ENCODE results near the gene HERC3. TPM values are rescaled to one million over a fixed set of nuclear protein-coding genes. Genes with fewer than 3 reads are reported as not detected.

Gene HERC3
- total RNA-seq, 1 donor from 2014 or later: 7.5 TPM

DNA sequence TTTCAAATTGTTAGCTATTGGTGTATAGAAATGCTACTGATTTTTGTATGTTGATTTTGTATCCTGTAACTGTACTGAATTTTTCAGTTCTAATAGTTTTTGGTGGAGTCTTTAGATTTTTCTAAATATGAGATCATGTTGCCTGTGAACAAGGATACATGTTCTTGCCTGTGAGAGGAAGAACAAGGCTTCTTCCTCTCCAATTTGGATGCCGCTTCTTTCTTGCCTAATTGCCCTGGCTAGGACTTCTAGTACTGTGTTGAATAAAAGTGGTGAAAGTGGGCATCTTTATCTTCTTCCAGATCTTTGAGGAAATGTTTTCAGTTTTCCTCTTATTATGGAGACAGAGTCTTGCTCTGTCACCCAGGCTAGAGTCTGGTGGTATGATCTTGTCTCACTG, 121.5 kb downstream of the HERC3 start:
- no peak for DNase-seq (ENCODE audit: low read depth in 2 of 2)

DNA sequence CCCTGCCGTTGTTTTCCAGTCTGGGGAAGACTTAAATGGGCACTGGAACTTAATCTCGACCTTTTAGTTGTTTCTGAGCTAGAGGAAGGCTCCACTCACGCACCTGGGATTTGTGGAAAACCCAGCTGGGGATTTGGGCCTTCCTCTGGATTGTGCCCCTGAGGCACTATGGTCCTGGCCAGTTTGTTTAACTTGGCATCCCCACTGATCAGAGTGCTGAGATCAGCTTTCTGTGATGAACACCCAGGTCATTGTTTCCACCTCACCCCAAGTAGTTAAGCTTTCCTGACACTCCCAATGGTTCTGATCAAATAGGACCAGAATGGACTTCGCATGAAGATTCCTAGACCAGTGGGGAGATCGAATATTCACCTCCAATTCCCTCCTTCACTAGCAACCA, 125.8 kb downstream of the HERC3 start:
- DNase-seq (ENCODE audit: low read depth in 2 of 2): no peak

DNA sequence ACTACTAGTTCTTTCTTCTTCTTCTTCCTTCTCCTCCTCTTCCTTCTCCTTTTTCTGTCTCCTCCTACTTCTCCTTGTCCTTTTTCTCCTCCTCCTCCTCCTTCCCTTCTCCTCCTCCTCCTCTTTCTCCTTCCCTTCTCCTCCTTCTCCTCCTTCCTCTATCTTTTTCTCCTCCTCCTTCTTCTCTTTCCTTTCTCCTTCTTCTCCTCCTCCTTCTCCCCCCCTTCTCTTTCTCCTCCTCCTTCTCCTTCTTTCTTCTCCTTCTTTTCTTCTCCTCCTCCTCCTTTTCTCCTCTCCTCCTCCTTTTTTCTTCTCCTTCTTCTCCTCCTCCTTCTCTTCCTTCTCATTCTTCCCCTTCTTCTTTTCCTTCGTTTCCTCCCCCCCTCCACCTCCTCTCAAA, 127.1 kb downstream of the HERC3 start:
- DNase-seq (ENCODE audit: low read depth in 2 of 2): no peak

DNA sequence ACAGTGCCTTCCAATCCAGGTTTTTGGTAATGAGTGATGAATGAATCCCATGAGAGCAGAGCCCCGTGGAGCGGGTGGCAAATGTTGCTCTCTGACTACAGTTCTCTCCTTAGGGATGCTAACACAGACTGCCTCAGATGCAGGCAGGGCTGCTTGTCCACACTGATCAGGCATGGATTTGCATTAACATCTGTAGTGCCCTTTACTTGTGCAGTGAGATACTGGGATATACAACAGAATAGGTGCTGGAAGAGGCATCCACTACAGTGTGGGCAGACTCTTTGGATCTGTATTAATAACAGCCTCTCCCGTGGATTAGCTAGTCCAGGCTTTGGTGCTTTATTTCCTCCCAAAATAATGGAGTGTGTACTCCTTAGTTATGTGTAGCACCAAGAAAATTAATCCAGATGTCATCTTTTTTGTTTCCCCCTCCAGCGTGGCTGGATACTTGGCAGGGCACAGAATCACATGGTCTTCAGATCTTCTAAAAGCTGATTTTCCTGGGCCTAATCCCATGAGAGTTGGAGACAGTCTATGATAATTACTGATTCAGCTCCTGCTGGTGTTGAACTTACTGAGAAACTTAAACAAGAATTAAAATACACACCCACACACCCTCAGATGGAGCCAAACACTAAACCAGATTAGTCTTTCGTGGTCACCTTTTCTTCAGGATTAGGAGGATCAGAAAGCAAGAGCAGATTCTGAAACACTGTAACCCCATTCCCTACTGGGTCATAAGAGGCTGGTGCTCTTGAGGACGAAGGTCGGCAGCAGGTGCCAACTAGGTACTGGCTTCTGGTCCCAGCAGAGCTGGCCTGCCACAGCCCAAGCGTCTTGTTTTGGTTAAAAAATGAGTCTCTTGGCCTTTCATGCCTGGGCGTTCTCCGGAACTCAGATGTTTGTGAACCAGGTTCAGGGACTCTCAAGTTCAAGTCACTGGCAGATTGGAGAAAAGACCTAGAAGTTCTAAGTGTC, 128.5 kb downstream of the HERC3 start:
- no peak for DNase-seq (ENCODE audit: low read depth in 2 of 2)

DNA sequence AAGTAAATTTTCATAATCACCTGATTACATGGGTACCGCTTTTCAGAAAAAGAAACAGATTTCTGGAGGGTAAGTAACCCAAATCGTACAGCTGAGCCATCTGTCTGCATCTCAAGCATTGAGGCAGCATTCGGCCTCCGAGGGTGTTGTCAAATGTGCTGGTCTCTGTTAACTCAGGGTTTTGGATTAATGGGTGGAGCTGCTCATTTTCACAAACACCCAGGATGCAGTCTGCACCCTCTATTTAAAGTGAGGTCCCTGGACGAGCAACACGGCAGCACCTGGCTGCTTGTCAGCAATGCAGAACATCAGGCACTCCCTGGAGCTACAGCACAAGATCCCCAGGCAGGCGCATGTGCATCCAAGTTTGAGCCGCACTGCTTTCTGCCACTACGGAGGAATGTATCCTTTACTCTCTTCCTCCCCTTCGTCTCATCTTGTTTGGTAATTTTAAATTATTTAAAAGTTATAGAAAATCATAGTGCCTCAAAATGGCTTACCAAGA, 130.0 kb downstream of the HERC3 start:
- DNase-seq (ENCODE audit: low read depth in 2 of 2): no peak

DNA sequence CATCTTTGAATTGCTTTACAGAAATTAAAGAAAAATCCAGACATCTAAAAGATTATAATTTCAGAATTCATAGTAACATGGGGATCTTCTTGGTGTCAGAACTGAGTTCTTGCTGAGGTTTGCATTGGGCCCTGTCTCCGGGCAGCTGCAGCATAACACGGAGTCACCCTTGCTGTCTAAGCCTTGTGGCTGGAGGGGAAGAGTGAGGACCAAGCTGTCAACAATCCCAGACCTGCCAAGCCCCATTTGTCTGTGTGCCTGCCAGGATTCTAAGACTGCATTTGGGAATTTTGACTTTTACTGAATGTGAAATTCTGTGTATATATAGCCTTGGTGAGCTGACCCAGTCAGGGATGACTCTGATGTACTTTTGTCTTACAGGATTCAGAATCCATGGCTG, 130.5 kb downstream of the HERC3 start:
- DNase-seq (ENCODE audit: low read depth in 2 of 2): no peak

DNA sequence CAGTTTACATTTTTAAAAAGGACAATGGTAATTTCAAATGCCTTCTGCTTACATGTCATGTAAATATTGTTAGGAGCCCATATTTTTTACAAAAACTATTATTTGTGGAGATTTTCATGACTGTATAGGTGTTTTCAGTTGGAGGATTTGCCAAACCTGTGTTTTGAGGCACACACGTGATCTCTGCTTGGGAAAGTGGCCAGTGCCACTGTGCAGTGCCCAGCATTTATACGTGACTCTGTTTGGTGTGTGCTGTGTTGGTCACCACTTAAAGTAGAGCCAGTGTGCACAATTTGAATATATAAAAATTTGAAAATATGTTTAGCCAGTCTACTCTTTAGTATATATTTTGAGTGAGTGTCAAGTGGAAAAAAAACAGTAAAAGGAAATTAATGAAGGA, 132.1 kb downstream of the HERC3 start:
- DNase-seq (ENCODE audit: low read depth in 2 of 2): no peak

DNA sequence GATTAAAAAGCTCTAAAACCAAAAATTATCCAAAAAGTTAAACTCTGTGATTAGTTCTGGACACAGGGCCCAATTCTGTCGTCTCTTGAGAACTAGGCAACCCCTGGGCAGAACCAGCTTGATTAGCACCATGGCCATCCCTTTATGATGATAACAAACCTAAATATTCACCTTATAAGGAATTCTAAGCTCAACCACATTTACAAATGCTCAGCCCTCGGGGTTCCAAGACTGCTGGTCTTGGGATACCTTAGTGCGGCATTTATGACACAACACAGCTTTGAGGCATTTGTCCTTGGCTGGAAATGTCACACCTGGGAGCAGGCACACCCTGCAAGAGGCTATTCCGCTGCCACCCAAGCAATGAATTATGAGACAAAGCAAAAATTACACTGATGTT, 132.9 kb downstream of the HERC3 start:
- no peak for DNase-seq (ENCODE audit: low read depth in 2 of 2)

DNA sequence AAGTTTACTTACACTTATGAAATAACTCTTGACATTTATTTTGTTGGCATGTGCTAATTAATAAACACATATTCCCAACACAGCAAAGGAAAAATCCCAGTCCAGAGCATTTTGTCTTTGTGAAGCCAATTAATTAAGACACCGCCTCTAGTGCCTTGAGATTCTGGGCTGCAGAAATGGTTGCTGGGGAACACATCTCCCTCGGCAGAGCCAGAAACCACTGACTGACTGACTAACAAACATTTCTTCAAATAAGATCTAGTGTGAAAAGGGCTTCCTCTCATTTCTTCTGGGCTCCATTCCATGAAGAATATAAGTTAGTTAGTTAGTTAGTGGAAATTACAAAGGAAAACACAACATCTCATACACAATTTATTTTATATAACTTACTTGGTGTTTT, 133.7 kb downstream of the HERC3 start:
- no peak for DNase-seq (ENCODE audit: low read depth in 2 of 2)

DNA sequence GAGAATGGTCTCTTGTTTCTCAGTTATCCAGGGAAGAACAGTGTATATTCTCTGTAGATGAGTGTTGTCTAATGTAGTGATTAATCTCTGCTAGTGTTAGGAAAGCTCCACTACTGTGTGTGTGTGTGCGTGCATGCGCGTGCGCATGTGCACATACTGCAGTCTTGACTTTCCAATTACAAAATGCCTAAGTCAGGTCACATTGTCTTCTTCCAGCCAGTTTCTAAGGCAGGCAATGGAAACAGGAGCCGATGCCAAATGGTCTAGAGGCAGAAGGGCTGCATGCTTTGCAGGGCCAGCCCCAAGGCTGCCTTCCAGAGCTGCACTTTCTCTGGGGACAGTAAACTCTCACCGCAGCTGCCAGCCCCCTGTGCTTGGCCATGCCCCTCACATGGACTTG, 135.9 kb downstream of the HERC3 start:
- no peak for DNase-seq (ENCODE audit: low read depth in 2 of 2)

DNA sequence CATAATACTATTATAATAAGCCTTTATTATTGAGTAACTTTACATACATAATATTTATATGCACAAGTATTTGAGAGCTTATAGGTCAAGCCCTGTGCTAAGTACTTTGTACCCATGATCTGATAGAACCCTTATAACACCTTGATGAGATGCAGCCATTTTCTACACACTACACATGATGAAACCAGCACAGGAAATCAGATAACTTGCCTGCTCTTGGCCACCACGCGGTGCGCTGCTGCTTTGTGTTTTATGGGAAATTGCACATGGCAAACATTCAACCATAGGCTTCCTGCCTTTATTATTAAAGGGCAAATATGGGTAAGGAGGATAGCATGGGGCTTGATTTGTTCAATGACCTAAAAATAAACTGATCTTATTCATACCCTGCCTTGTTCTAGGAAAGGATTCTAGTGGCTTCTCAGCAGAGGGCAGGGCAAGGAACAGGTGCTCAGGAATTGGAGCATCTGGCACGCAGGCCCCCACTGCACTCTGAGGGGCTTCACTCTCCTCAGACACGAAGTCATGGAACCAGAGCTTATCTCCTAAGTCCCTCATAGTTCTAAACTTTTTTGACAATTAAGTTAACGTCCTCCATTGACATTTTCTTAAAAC, 137.0 kb downstream of the HERC3 start:
- peak; percentile 64 to 80 for DNase-seq (ENCODE audit: low read depth in 2 of 2)

DNA sequence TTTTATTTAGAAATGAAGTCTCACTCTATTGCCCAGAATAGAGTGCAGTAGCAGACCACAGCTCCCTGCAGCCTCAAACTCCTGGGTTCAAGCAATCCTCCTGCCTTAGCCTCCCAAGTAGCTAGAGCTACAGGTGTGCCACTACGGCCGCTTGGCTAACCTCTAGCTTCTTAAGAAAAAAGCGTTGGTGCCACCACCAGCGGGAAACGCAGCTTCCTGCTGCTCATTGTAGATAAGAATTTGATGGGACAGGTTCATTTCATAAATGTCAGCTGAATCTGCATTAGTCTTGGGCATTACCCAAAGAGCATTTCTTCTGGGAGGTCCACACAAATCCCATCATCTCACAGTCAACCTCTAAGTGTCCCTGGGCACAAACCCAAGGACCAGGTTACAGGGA, 138.5 kb downstream of the HERC3 start:
- DNase-seq (ENCODE audit: low read depth in 2 of 2): no peak

DNA sequence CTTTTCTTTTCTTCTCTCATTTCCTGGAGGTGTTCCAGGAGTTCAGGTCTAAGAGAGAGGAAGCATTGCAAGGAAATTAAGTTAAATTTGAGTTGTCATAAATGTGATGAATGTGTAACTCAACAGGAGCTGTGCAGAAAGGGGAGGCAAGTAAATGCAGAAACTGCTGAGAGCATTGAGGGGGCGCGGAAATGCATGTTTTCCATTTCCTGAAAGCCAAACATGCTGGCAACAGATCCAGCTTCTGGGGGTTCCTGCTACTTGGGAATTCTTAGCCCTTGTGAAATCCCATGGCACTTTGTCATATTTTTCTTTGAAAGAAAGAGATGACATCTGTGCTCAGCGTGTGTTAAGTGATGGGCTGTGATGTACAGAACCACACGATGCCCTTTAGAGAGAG, 139.1 kb downstream of the HERC3 start:
- DNase-seq (ENCODE audit: low read depth in 2 of 2): no peak

DNA sequence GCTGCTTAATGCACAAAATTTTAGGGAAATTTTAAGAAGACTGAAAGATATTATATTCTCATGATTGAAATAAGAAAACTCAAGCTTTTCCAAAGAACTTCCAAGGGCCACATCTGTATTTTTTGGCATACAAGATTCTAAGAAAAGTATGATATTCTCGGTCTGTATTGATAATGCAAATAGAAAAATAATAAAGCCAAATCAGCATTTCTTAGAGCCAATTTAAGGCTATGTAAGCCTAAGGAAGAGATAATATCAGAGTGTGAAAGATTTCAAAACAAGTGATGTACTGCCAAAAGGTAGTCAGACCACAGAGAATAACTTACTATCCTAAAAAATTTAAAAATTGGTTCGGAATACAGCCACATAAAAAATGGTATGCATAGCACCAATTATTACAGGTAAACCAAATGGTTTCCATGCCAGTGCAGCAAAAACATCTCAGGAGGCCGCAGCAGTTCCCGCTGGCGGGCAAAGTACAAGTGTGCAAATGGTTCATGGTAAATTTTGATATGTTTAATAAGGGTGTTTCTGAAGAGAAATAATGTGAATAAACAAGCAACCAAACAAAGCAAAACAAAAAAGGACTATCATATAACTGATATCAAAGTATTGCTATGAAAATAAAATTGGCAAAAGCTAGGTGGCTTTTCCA, 140.6 kb downstream of the HERC3 start:
- DNase-seq (ENCODE audit: low read depth in 2 of 2): no peak

DNA sequence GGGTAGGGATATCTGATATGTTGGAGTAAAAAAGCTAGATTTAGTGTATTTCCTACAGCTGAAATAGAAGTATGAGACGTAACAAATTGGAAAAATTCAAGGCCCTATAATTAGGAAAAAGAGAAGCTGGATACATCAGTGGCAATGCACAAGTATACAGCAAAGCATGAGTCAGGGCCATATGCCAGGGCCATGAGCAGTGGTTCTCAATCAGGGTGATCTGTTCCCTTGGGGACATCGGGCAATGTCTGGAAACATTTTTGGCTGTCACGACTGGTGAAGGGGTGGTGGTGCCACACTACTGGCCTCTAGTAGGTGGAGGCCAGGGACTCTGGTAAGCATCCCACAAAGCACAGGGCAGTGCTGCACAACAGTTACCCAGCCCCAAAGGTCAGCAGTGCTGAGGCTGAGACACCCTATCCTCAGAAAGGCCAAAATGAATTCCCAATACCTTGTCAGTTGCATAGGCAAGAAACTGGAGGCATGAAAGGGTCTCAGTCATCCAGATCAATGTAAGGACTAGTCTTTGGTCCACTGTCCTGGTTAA, 142.2 kb downstream of the HERC3 start:
- no peak for DNase-seq (ENCODE audit: low read depth in 2 of 2)

DNA sequence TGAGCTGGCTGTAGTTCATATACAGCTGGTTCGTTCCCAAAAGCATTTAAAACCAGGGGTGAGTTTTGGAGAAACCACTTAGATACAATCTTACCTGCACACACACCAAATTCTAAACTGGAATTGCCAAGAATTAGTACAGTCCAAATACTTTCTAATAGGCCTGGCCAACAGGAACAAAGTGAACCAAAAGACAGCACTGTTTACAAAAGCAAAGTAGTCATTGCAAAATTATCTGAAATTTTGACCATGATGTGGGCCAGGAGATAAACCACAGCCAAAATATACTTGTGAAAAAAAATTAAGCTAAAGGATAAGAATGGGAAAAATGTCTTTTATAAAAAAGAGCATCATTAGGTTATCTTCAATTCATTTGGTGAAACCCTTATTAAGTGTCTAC, 143.3 kb downstream of the HERC3 start:
- no peak for DNase-seq (ENCODE audit: low read depth in 2 of 2)

DNA sequence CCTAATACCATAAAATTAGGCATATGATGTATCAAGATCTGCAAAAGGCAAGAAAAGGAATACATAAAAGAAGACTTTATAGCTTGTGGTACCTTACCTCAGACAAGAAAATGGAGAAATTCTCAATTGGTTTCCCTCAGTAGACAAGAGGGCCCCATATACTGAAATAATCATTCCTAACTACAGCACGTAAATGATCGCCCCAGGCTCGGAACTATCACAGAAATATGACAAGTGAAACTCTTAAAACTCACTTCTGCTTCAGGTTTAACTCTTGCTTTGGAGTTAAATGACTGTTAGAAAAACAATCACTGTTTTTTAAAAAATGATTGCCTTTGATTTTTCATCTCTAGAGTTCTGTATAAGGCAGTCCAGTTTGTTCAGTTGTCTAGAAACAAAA, 144.0 kb downstream of the HERC3 start:
- DNase-seq (ENCODE audit: low read depth in 2 of 2): no peak

DNA sequence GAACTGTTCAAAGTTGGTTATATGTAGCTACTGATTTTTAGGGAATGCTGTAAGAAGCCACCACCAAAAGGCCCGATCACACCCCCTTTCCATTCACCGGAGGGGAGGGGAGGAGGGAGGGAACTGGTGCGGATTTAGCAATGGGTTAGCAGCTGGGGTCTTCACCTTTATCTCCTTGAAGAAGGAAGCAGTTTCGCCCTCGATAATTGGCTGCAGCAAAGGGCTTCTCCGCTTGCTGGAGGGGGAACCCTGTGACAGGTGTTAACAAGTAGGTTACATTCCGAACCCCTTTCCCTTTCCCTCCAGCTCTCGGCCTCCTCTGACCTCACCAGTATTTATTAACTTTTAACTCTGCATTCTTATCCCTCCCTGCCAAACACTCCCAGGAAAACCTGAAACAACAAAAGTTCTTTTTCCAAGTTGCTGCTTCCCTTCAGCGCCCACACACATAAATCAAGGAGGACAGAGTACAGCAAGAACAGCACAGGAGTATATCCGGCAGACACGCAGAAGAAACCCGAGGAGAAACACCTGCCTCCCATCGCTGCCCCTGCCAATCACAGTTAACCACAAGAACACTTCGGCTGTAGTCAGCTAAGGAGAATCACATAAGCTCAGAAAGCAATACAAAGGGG, 145.1 kb downstream of the HERC3 start:
- peak in 1 of 2 donors; percentile 21 for DNase-seq (ENCODE audit: low read depth in 2 of 2)

DNA sequence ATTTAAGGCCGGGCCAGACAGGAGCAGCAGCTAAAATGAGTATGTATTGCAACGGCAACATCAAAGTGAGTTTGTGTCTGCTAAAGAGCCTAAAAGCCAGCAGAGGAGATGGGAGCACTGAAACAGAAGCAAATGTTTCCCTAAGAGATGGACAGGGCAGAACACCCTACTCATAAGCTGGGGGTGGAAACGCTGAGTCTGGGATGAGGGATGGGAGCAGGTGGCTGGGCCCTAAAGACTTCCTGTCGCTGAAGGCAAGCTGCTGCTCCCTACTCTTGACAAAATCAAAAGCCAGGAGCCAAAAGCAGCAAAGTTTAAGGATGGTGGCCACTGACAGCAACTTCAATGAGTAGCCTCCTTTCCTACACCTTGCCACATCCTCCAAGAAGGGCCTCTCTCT, 145.9 kb downstream of the HERC3 start:
- no peak for DNase-seq (ENCODE audit: low read depth in 2 of 2)

DNA sequence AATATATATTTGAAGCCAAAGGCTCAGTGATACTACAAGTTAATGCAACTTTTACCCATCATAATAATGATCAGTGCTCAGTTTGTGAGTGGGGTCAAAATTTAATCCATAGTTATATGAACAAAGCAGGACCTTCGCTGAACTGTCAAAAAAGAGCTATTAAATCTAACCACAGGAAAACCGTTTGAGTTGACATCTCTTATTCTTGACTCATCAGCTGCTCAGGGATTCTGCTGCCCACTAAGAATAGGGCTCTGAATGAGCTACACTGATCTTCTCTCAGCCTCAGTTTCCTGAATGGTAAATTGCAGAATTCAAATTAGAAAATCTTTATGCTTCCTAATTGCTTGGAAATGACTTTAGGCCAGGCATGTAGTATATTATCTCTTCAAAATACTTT, 150.3 kb downstream of the HERC3 start:
- DNase-seq (ENCODE audit: low read depth in 2 of 2): no peak

DNA sequence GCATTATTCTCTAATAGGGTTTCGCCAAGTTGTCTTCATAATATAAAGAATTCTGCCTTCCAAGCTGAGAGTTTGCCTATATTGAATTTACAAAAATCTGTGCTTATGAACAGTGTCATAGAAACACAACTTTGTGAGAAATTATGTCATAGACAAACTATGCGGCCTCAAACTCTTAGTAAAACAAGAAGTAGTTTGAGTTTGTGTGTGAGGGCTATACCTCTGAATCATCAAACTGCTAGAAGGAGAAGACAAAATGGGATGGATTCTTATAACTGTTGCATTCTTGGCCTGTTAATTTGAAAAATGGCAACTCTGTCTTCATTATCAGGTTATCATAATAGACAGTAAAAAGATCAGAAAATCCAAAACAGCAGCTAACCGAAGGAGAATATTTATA, 151.4 kb downstream of the HERC3 start:
- DNase-seq (ENCODE audit: low read depth in 2 of 2): peak in 1 of 2 donors; percentile 44

DNA sequence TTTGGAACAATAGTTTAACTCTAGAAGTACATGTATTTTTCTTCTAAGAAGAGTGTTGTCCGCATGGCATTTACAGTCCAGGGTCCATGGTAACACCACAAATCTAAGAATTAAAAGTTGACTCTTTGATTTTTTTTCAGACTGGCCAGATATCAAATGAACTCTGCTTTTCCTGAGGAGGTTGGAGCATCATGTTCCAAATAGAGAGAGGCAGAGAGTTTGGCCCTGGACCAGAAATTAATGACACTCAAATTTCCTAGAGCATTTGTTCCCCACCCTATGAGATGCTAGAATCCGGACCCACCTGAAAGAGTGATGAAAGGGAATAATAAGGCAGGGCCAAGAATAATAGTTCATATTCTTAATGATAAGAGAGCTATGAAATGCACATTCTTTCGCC, 152.3 kb downstream of the HERC3 start:
- DNase-seq (ENCODE audit: low read depth in 2 of 2): no peak
